Measurements from ENCODE around the gene DGCR2.

DNA sequence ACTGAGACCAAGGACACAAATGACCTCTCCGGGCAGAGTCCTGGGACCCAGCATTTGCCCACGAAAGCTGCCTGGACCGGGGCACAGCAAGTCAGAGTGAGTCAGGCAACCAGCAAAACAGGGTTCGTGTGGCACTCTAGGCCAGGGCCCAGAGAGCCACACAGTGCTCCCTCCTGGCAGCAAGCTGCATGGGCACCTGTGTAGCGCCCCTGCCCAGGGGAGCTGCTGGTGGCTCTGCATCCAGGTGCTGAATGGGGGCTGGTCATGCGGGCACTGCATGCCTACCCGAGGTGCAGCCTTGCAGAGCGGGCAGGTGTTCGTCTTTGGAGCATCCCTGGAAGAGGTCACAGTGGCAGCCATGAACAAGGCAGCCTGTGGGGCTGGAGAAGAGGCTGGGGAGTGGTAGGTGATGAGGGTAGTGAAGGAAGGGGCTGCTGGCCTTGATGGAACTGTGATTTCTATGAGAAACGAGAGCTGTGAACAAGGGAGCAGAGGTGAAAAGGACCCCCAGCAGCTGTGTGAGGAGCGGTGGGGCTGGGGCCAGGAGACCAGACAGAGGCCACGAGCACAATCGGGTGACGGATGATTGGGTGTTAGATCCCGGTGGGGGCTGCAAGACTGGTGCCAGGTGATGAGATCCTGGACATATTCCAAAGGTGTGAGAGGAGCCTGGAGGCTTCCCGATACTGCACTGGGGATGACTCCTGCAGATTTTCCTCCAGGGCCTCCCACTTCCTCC is 63.3 kb downstream of the DGCR2 start:
- no peak for TF ChIP-seq POLR2A (IDR thresholded peaks at IDR 0.05)
- TF ChIP-seq, protein P1, sequence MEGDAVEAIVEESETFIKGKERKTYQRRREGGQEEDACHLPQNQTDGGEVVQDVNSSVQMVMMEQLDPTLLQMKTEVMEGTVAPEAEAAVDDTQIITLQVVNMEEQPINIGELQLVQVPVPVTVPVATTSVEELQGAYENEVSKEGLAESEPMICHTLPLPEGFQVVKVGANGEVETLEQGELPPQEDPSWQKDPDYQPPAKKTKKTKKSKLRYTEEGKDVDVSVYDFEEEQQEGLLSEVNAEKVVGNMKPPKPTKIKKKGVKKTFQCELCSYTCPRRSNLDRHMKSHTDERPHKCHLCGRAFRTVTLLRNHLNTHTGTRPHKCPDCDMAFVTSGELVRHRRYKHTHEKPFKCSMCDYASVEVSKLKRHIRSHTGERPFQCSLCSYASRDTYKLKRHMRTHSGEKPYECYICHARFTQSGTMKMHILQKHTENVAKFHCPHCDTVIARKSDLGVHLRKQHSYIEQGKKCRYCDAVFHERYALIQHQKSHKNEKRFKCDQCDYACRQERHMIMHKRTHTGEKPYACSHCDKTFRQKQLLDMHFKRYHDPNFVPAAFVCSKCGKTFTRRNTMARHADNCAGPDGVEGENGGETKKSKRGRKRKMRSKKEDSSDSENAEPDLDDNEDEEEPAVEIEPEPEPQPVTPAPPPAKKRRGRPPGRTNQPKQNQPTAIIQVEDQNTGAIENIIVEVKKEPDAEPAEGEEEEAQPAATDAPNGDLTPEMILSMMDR (IDR thresholded peaks at IDR 0.05) = no peak
